MCF 10A (cell line): ENCODE data around the gene LUZP2. TPM values are rescaled to one million over a fixed set of nuclear protein-coding genes. Genes with fewer than 3 reads are reported as not detected.

Source experiments
- BruUV-seq: library from RNA; stranded (reverse); fragments of 400-500 nt; replicated peaks from 2 replicates; lab custom pipeline; 2021; lab: Mats Ljungman, UMichigan
- CTCF ChIA-PET: fragments of 300-600 bp; sonication (Branson Sonifier 250); formaldehyde crosslinking; extraction: SDS; loops from one replicate; lab custom pipeline; 2021; ENCODE audit warnings: antibody characterized with exemption, inconsistent platforms; lab: Yijun Ruan, JAX
- POLR2A ChIA-PET: fragments of 300-600, 350-650 bp; sonication (Branson Sonifier 250); formaldehyde crosslinking; extraction: SDS; loops from one replicate; lab custom pipeline; 2020; ENCODE audit warnings: antibody characterized with exemption, inconsistent platforms; lab: Yijun Ruan, JAX
- DNase-seq: peaks from one replicate; pipeline ENCODE4 v3.0.0-alpha.2; 2018; ENCODE audit not compliant: unreplicated experiment
- H3K27ac Mint-ChIP-seq: one replicate; pipeline ENCODE4 v1.8.0; 2022; ENCODE audit warnings: mild to moderate bottlenecking, low read depth, mixed read lengths; ENCODE audit not compliant: unreplicated experiment
- H3K27me3 Mint-ChIP-seq: one replicate; pipeline ENCODE4 v1.8.0; 2022; ENCODE audit warnings: mixed read lengths; ENCODE audit not compliant: insufficient read depth, unreplicated experiment
- H3K36me3 Mint-ChIP-seq: one replicate; pipeline ENCODE4 v1.8.0; 2022; ENCODE audit warnings: mild to moderate bottlenecking, moderate library complexity, mixed read lengths; ENCODE audit not compliant: insufficient read depth, unreplicated experiment
- H3K4me1 Mint-ChIP-seq: one replicate; pipeline ENCODE4 v1.8.0; 2022; ENCODE audit warnings: mixed read lengths; ENCODE audit not compliant: insufficient read depth, unreplicated experiment
- H3K4me3 Mint-ChIP-seq: one replicate; pipeline ENCODE4 v1.8.0; 2022; ENCODE audit warnings: mild to moderate bottlenecking, moderate library complexity, mixed read lengths; ENCODE audit not compliant: unreplicated experiment
- H3K9me3 Mint-ChIP-seq: one replicate; pipeline ENCODE4 v1.8.0; 2022; ENCODE audit warnings: mixed read lengths; ENCODE audit not compliant: unreplicated experiment
- intact Hi-C: fragments of 100-400 bp; cut with micrococcal nuclease; formaldehyde crosslinking; loops from 2 replicates; pipeline ENCODE4 v1.14.1; 2022
- total RNA-seq: library from RNA; stranded (reverse); gene quantifications from 2 replicates; pipeline ENCODE4 v1.2.3, GENCODE V29; 2022
- TF ChIP-seq, protein P1 (sequence below): fragments of 200-600 bp; IDR thresholded peaks from one replicate; pipeline ENCODE4 v1.8.0; 2022; ENCODE audit warnings: antibody characterized with exemption, mild to moderate bottlenecking; ENCODE audit not compliant: unreplicated experiment

Gene LUZP2
- total RNA-seq, 1 experiment from 2014 or later: not detected

DNA sequence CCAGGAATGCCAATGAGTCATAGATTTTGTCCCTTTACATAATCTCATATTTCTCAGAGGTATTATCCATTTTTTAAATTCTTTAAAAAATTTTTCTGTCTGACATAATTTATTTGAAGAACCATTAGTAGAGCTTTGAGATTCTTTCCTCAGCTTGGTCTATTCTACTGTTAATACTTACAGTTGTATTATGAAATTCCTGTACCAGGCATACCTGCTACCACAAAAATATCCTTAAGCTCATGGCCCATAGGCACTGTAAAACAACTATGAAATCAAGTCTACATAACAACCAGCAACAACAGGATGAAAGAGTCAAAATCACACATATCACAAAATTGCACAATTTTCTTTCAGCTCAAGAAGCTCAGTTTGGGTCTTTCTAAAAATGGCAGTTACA, 541.3 kb downstream of the LUZP2 start:
- CTCF ChIA-PET: interaction anchor here (0.6 to 0.7 kb wide), 2 partner anchors 617 to 657 kb away, joined by 3 read pairs; no protein-coding TSS in a partner anchor
- Mint-ChIP-seq H3K4me3 (no peak overlapping the region), H3K27ac (no peak overlapping the region), H3K27me3 (no peaks in the 10 kb centered on the region), H3K9me3 (no peaks in the 10 kb centered on the region), H3K4me1 (no peaks in the 10 kb centered on the region), H3K36me3 (no peaks in the 10 kb centered on the region)
- TF ChIP-seq, protein P1, sequence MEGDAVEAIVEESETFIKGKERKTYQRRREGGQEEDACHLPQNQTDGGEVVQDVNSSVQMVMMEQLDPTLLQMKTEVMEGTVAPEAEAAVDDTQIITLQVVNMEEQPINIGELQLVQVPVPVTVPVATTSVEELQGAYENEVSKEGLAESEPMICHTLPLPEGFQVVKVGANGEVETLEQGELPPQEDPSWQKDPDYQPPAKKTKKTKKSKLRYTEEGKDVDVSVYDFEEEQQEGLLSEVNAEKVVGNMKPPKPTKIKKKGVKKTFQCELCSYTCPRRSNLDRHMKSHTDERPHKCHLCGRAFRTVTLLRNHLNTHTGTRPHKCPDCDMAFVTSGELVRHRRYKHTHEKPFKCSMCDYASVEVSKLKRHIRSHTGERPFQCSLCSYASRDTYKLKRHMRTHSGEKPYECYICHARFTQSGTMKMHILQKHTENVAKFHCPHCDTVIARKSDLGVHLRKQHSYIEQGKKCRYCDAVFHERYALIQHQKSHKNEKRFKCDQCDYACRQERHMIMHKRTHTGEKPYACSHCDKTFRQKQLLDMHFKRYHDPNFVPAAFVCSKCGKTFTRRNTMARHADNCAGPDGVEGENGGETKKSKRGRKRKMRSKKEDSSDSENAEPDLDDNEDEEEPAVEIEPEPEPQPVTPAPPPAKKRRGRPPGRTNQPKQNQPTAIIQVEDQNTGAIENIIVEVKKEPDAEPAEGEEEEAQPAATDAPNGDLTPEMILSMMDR: no peak
- POLR2A ChIA-PET: no interaction called here
- DNase-seq: no peak
- intact Hi-C loops: no loop called here
- BruUV-seq: no TSS peak

DNA sequence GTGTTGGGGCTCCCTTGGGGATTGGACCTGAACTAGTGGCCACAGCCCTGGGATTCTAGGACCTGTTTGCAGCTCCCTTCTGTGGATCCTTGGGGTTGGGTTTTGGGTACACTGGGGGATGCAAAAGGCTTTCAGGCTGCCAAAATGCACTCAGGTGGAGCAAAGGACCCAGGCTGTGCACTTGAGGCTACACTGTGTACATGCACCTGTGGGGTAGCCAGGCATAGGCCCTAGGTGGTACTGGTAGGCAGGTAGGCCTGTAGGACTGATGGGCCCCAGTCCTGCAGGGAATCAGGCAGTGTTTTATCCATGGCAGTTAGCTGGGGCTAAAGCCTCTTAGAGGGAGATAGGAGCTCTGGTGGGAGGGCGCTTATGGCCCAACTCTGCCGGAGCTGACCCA, 542.3 kb downstream of the LUZP2 start:
- TF ChIP-seq, protein P1: no peak

GRCh38 chr11:25048632-25049031, 551.8 kb downstream of the LUZP2 start:
- ChIA-PET POLR2A (no interaction called here), CTCF (interaction anchor here (0.6 kb wide), 1 partner anchor 749 kb away, joined by 4 read pairs; no protein-coding TSS in a partner anchor)
- TF ChIP-seq, protein P1: no peak
- no peak for DNase-seq
- BruUV-seq: no TSS peak
- H3K27me3 Mint-ChIP-seq: no peaks in the 10 kb centered on the region
- no peak overlapping the region for H3K4me3 Mint-ChIP-seq
- intact Hi-C loops: no loop called here
- H3K36me3 Mint-ChIP-seq: no peaks in the 10 kb centered on the region
- H3K9me3 Mint-ChIP-seq: no peaks in the 10 kb centered on the region
- H3K27ac Mint-ChIP-seq: no peak overlapping the region
- no peaks in the 10 kb centered on the region for H3K4me1 Mint-ChIP-seq

More for the DNA sequence above, 542.3 kb downstream of the LUZP2 start:
- Mint-ChIP-seq H3K9me3 (no peaks in the 10 kb centered on the region), H3K27ac (no peak overlapping the region), H3K4me1 (no peaks in the 10 kb centered on the region), H3K36me3 (no peaks in the 10 kb centered on the region), H3K4me3 (no peak overlapping the region), H3K27me3 (no peaks in the 10 kb centered on the region)
- ChIA-PET POLR2A (no interaction called here), CTCF (interaction anchor here (0.6 kb wide), 1 partner anchor 1695 kb away, joined by 3 read pairs; no protein-coding TSS in a partner anchor)
- intact Hi-C loops: no loop called here
- no TSS peak for BruUV-seq
- DNase-seq: no peak

DNA sequence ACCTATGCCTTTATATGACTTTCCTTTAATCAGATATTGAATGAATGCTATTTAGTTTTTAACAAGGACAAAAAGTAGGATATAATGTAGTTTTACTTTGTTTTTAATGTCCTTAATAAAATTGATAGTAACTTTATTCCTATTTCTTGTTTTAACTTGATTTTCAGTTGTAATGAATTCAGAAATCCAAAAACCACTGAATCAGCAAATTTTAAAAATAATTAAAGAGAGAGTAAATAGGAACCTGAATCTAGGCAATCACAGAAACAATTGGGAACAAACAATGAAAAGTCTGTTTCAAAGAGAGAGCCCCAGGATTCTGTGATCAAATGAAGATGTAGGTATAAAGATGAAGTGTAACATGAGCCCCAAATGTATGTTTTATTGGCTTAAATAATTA, 556.0 kb downstream of the LUZP2 start:
- CTCF ChIA-PET: interaction anchor here (0.6 kb wide), 1 partner anchor 129 kb away, joined by 3 read pairs; no protein-coding TSS in a partner anchor
- no peak overlapping the region for H3K27ac Mint-ChIP-seq
- intact Hi-C loops: no loop called here
- no peaks in the 10 kb centered on the region for H3K4me1 Mint-ChIP-seq
- no peaks in the 10 kb centered on the region for H3K9me3 Mint-ChIP-seq
- H3K27me3 Mint-ChIP-seq: no peaks in the 10 kb centered on the region
- no peak overlapping the region for H3K4me3 Mint-ChIP-seq
- no peaks in the 10 kb centered on the region for H3K36me3 Mint-ChIP-seq
- DNase-seq: no peak
- TF ChIP-seq, protein P1: no peak
- POLR2A ChIA-PET: no interaction called here
- BruUV-seq: no TSS peak
